Astrocyte (in vitro differentiated cells and primary cell): ENCODE data around the gene ITPRID1.

Source experiments
- EZH2 ChIP-seq: IDR thresholded peaks from 2 replicates; pipeline ENCODE4 v1.6.1; 2012; ENCODE audit warnings: mild to moderate bottlenecking, low read length, inconsistent platforms; ENCODE audit not compliant: insufficient read depth
- TF ChIP-seq, protein P1 (sequence below): IDR thresholded peaks from 2 replicates; pipeline ENCODE4 v1.5.1; 2011; ENCODE audit warnings: low read depth, mild to moderate bottlenecking, inconsistent platforms, low read length, moderate library complexity; ENCODE audit not compliant: insufficient read depth

DNA sequence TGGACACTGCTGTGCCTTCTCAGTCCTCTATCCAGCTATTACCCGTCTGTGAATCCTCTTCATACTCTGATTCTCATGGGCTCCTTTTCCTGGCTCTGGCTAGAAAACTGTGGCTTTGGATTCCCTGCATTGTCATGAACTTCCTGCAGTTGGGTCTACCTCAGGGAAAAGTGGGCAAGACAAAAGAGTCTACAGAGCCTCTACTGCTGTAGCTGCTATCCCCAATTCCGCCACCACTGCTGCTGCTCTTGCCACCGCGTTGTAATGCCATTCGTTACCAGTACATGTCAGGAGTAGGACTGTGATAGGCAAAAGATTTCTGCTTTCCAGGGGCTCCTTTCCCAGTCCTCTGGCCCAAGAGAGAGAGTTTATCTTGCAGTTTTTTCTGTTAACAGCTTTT, 149.2 kb downstream of the ITPRID1 start:
- TF ChIP-seq, protein P1, sequence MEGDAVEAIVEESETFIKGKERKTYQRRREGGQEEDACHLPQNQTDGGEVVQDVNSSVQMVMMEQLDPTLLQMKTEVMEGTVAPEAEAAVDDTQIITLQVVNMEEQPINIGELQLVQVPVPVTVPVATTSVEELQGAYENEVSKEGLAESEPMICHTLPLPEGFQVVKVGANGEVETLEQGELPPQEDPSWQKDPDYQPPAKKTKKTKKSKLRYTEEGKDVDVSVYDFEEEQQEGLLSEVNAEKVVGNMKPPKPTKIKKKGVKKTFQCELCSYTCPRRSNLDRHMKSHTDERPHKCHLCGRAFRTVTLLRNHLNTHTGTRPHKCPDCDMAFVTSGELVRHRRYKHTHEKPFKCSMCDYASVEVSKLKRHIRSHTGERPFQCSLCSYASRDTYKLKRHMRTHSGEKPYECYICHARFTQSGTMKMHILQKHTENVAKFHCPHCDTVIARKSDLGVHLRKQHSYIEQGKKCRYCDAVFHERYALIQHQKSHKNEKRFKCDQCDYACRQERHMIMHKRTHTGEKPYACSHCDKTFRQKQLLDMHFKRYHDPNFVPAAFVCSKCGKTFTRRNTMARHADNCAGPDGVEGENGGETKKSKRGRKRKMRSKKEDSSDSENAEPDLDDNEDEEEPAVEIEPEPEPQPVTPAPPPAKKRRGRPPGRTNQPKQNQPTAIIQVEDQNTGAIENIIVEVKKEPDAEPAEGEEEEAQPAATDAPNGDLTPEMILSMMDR = no peak
- TF ChIP-seq EZH2 = no peak
